GM12891 (cell line): Measurements from ENCODE around the gene GMDS.

Source experiments
- POLR2A ChIP-seq: IDR thresholded peaks from 2 replicates; pipeline ENCODE4 v1.6.1; 2011; ENCODE audit warnings: low read depth, low read length, control low read depth
- POLR2AphosphoS5 ChIP-seq: IDR thresholded peaks from 2 replicates; pipeline ENCODE4 v1.6.1; 2011; ENCODE audit warnings: low read depth, low read length, control low read depth
- TAF1 ChIP-seq: IDR thresholded peaks from 2 replicates; pipeline ENCODE4 v1.6.1; 2011; ENCODE audit warnings: low read depth, low read length, control low read depth

GRCh38 chr6:1760876-1761275 lies 484.5 kb downstream of the GMDS start:
- TF ChIP-seq POLR2A, result no peak
- TF ChIP-seq POLR2AphosphoS5, result no peak
- TF ChIP-seq TAF1, result no peak
